ENCODE results near the gene PRKCH. TPM values are rescaled to one million over a fixed set of nuclear protein-coding genes. Genes with fewer than 3 reads are reported as not detected.

The PRKCH gene
- total and polyA plus RNA-seq, 2 experiments from 2014 or later: 2.4 to 3.5 TPM

GRCh38 chr14:61563880-61564617 is 242.7 kb downstream of the PRKCH start:
- in situ Hi-C loops (cut with MboI): loop anchor here (10.0 kb wide), 1 partner anchor 131 kb away; the partner anchor contains the start of gene HIF1A
- 40 to 43% methylated on average over 6 of the region's 6 CpGs for WGBS, 2 experiments (ENCODE audit: low coverage in 1 of 2, low lambda C conversion rate in 2 of 2, missing lambda C conversion rate in 2 of 2)
- H2AFZ ChIP-seq: no peak overlapping the region

GRCh38 chr14:61564618-61565091 is 243.3 kb downstream of the PRKCH start:
- Histone ChIP-seq H3K4me3 (no peak overlapping the region), H3K27me3 (replicated peaks; ENCODE audit: insufficient read depth) (no peaks in the 10 kb centered on the region), H3K79me2 (ENCODE audit: insufficient read depth) (peaks cover 60% of the 10 kb centered on the region), H3F3A (ENCODE audit: insufficient read depth) (peaks cover 78% of the 10 kb centered on the region), H3K27ac (peak overlapping the region; percentile 99), H4K20me1 (ENCODE audit: insufficient read depth) (no peaks in the 10 kb centered on the region), H3K9me3 (ENCODE audit: low read depth) (no peaks in the 10 kb centered on the region), H3K9me2 (ENCODE audit: insufficient read depth) (no peaks in the 10 kb centered on the region), H3K9ac (peak overlapping the region; percentile 83), H2AFZ (no peak overlapping the region), H3K36me3 (ENCODE audit: low read depth) (no peaks in the 10 kb centered on the region), H3K4me2 (ENCODE audit: unreplicated experiment) (peak overlapping the region; percentile 61), H3K4me1 (ENCODE audit: insufficient read depth) (peaks cover 84% of the 10 kb centered on the region)
- peak; percentile 97 for DNase-seq
- WGBS, 2 experiments (ENCODE audit: low coverage in 1 of 2, low lambda C conversion rate in 2 of 2, missing lambda C conversion rate in 2 of 2): 5 to 7% methylated on average over 6 of the region's 6 CpGs
- TF ChIP-seq EZH2 (IDR thresholded peaks at IDR 0.05; ENCODE audit: insufficient read depth, poor library complexity, severe bottlenecking) (no peak), EZH2phosphoT487 (IDR thresholded peaks at IDR 0.05; ENCODE audit: insufficient read depth, low read depth) (no peak)
- in situ Hi-C loops (cut with MboI): loop anchor here (10.0 kb wide), 1 partner anchor 130 kb away; the partner anchor contains the start of gene HIF1A

More at GRCh38 chr14:61563880-61564617, 242.7 kb downstream of the PRKCH start:
- peaks cover 79% of the 10 kb centered on the region for H3K4me1 ChIP-seq (ENCODE audit: insufficient read depth)
- H3K36me3 ChIP-seq (ENCODE audit: low read depth): no peaks in the 10 kb centered on the region
- H3K79me2 ChIP-seq (ENCODE audit: insufficient read depth): peaks cover 61% of the 10 kb centered on the region
- H3K4me2 ChIP-seq (ENCODE audit: unreplicated experiment): peak overlapping the region; percentile 61
- peak overlapping the region; percentile 99 for H3K27ac ChIP-seq
- no peak for DNase-seq
- H3K4me3 ChIP-seq: no peak overlapping the region
- TF ChIP-seq EZH2 (IDR thresholded peaks at IDR 0.05; ENCODE audit: insufficient read depth, poor library complexity, severe bottlenecking) (no peak), EZH2phosphoT487 (IDR thresholded peaks at IDR 0.05; ENCODE audit: insufficient read depth, low read depth) (no peak)
- H3K9me3 ChIP-seq (ENCODE audit: low read depth): no peaks in the 10 kb centered on the region
- H3F3A ChIP-seq (ENCODE audit: insufficient read depth): peaks cover 72% of the 10 kb centered on the region
- no peaks in the 10 kb centered on the region for H4K20me1 ChIP-seq (ENCODE audit: insufficient read depth)
- H3K27me3 ChIP-seq (replicated peaks; ENCODE audit: insufficient read depth): no peaks in the 10 kb centered on the region
- peak overlapping the region; percentile 83 for H3K9ac ChIP-seq
- no peaks in the 10 kb centered on the region for H3K9me2 ChIP-seq (ENCODE audit: insufficient read depth)

GRCh38 chr14:61565181-61565580 is 243.8 kb downstream of the PRKCH start:
- in situ Hi-C loops (cut with MboI): loop anchor here (10.0 kb wide), 1 partner anchor 130 kb away; the partner anchor contains the start of gene HIF1A

GRCh38 chr14:61565836-61566536 is 244.6 kb downstream of the PRKCH start:
- peaks cover 57% of the 10 kb centered on the region for H3K79me2 ChIP-seq (ENCODE audit: insufficient read depth)

More at GRCh38 chr14:61565181-61565580, 243.8 kb downstream of the PRKCH start:
- Histone ChIP-seq H3K79me2 (ENCODE audit: insufficient read depth) (peaks cover 57% of the 10 kb centered on the region), H4K20me1 (ENCODE audit: insufficient read depth) (no peaks in the 10 kb centered on the region), H3K4me2 (ENCODE audit: unreplicated experiment) (peak overlapping the region; percentile 78), H3K27me3 (replicated peaks; ENCODE audit: insufficient read depth) (no peaks in the 10 kb centered on the region), H2AFZ (no peak overlapping the region), H3F3A (ENCODE audit: insufficient read depth) (peaks cover 76% of the 10 kb centered on the region), H3K9ac (peak overlapping the region; percentile 83), H3K27ac (peak overlapping the region; percentile 99), H3K4me3 (no peak overlapping the region), H3K9me3 (ENCODE audit: low read depth) (no peaks in the 10 kb centered on the region), H3K4me1 (ENCODE audit: insufficient read depth) (peaks cover 84% of the 10 kb centered on the region), H3K9me2 (ENCODE audit: insufficient read depth) (no peaks in the 10 kb centered on the region), H3K36me3 (ENCODE audit: low read depth) (no peaks in the 10 kb centered on the region)
- TF ChIP-seq EZH2 (IDR thresholded peaks at IDR 0.05; ENCODE audit: insufficient read depth, poor library complexity, severe bottlenecking) (no peak), EZH2phosphoT487 (IDR thresholded peaks at IDR 0.05; ENCODE audit: insufficient read depth, low read depth) (no peak)
- peak; percentile 73 for DNase-seq

More at GRCh38 chr14:61565836-61566536, 244.6 kb downstream of the PRKCH start:
- H3F3A ChIP-seq (ENCODE audit: insufficient read depth): peaks cover 76% of the 10 kb centered on the region
- H3K4me2 ChIP-seq (ENCODE audit: unreplicated experiment): peak overlapping the region; percentile 78
- in situ Hi-C loops (cut with MboI): loop anchor here (10.0 kb wide), 1 partner anchor 129 kb away; the partner anchor contains the start of gene HIF1A
- no peaks in the 10 kb centered on the region for H3K36me3 ChIP-seq (ENCODE audit: low read depth)
- H3K4me1 ChIP-seq (ENCODE audit: insufficient read depth): peaks cover 85% of the 10 kb centered on the region
- H3K9me3 ChIP-seq (ENCODE audit: low read depth): no peaks in the 10 kb centered on the region
- H3K27ac ChIP-seq: peak overlapping the region; percentile 99
- peak overlapping the region; percentile 83 for H3K9ac ChIP-seq
- 11 to 18% methylated on average over 3 of the region's 3 CpGs for WGBS, 2 experiments (ENCODE audit: low coverage in 1 of 2, low lambda C conversion rate in 2 of 2, missing lambda C conversion rate in 2 of 2)
- no peaks in the 10 kb centered on the region for H3K27me3 ChIP-seq (replicated peaks; ENCODE audit: insufficient read depth)
- H2AFZ ChIP-seq: no peak overlapping the region
- H3K4me3 ChIP-seq: peak overlapping the region; percentile 45
- no peak for TF ChIP-seq EZH2 (IDR thresholded peaks at IDR 0.05; ENCODE audit: insufficient read depth, poor library complexity, severe bottlenecking)
- TF ChIP-seq EZH2phosphoT487 (IDR thresholded peaks at IDR 0.05; ENCODE audit: insufficient read depth, low read depth): no peak
- no peaks in the 10 kb centered on the region for H4K20me1 ChIP-seq (ENCODE audit: insufficient read depth)
- peak; percentile 91 for DNase-seq
- no peaks in the 10 kb centered on the region for H3K9me2 ChIP-seq (ENCODE audit: insufficient read depth)

All from GM23248 (cell line).